Measurements from ENCODE around the gene HOXA3. TPM values are rescaled to one million over a fixed set of nuclear protein-coding genes. Genes with fewer than 3 reads are reported as not detected.

The HOXA3 gene
- polyA plus RNA-seq, 2 of the 4 experiments (the other 2 are of a cell fraction), result 3.3 to 8.7 TPM

GRCh38 chr7:27132978-27133377, 19.4 kb downstream of the HOXA3 start:
- FAIRE-seq, result no peak
- CTCF ChIA-PET, result interaction anchor here (1.3 to 3.8 kb wide), 2 partner anchors 10 to 27 kb away, joined by 4 to 22 read pairs; partner anchors contain the start of gene HOXA5
- Histone ChIP-seq H3K27ac (no peak overlapping the region), H3K4me1 (peaks cover 50% of the 10 kb centered on the region), H3K9me3 (no peaks in the 10 kb centered on the region), H3K4me2 (no peak overlapping the region), H3K4me3 (no peak overlapping the region)
- POLR2A ChIA-PET, result no interaction called here
- no peak for DNase-seq (ENCODE audit: low read depth in 1 of 2, low spot score in 1 of 2)
- no peak for ATAC-seq
- TF ChIP-seq PBX3 (IDR thresholded peaks at IDR 0.05) (no peak), NPAS2 (CRISPR knock-in tag; IDR thresholded peaks at IDR 0.05; ENCODE audit: borderline replicate concordance) (no peak), JUNB (IDR thresholded peaks at IDR 0.05) (no peak), FOSL2 (IDR thresholded peaks at IDR 0.05) (no peak), FOSL2 (CRISPR knock-in tag; IDR thresholded peaks at IDR 0.05) (no peak), HEYL (CRISPR knock-in tag; IDR thresholded peaks at IDR 0.05) (no peak), FOSB (CRISPR knock-in tag; IDR thresholded peaks at IDR 0.05) (no peak), E2F6 (IDR thresholded peaks at IDR 0.05; ENCODE audit: borderline replicate concordance, low read depth) (no peak), HOXA7 (CRISPR knock-in tag; IDR thresholded peaks at IDR 0.05) (no peak), MYC (IDR thresholded peaks at IDR 0.05; ENCODE audit: borderline replicate concordance, low read length) (no peak), KDM5A (IDR thresholded peaks at IDR 0.05) (no peak), HES2 (IDR thresholded peaks at IDR 0.05) (no peak), NFE2L2 (conservative IDR thresholded peaks at IDR 0.05; ENCODE audit: low read length) (no peak), BHLHE40 (IDR thresholded peaks at IDR 0.05; ENCODE audit: low read depth, low read length) (no peak), RCOR1 (IDR thresholded peaks at IDR 0.05; ENCODE audit: low read depth, low read length) (no peak), MAFK (IDR thresholded peaks at IDR 0.05; ENCODE audit: partially characterized antibody) (no peak), CBX2 (IDR thresholded peaks at IDR 0.05; ENCODE audit: borderline replicate concordance, low read depth) (no peak), KDM1A (IDR thresholded peaks at IDR 0.05; ENCODE audit: low read depth) (no peak), CHD2 (IDR thresholded peaks at IDR 0.05; ENCODE audit: low read length, partially characterized antibody) (no peak), EHF (CRISPR knock-in tag; IDR thresholded peaks at IDR 0.05) (no peak)
- WGBS (ENCODE audit: missing lambda C conversion rate), result 77% methylated on average over 6 of the region's 6 CpGs

GRCh38 chr7:27132214-27132613, 20.2 kb downstream of the HOXA3 start:
- POLR2A ChIA-PET, result interaction anchor here (1.1 to 2.2 kb wide), 2 partner anchors 17 to 18 kb away, joined by 5 to 13 read pairs; no protein-coding TSS in a partner anchor
- ATAC-seq (no peak), FAIRE-seq (no peak)

More at GRCh38 chr7:27132214-27132613, 20.2 kb downstream of the HOXA3 start:
- Histone ChIP-seq H3K27ac (no peak overlapping the region), H3K9me3 (no peaks in the 10 kb centered on the region), H3K4me1 (peaks cover 42% of the 10 kb centered on the region), H3K4me2 (no peak overlapping the region), H3K4me3 (no peak overlapping the region)
- CTCF ChIA-PET, result interaction anchor here (0.9 to 3.8 kb wide), 9 partner anchors 10 to 446 kb away, joined by 3 to 22 read pairs (median 4); partner anchors contain the start of gene HOXA5
- WGBS (ENCODE audit: missing lambda C conversion rate), result 75% methylated on average over 2 of the region's 2 CpGs
- DNase-seq (ENCODE audit: low read depth in 1 of 2, low spot score in 1 of 2), result no peak
- TF ChIP-seq ZNF302 (CRISPR knock-in tag; IDR thresholded peaks at IDR 0.05) (no peak), RAD21 (conservative IDR thresholded peaks at IDR 0.05 in 1 of 2, IDR thresholded peaks at IDR 0.05 in 1 of 2) (no peak), E2F6 (IDR thresholded peaks at IDR 0.05; ENCODE audit: borderline replicate concordance, low read depth) (no peak), NPAS2 (CRISPR knock-in tag; IDR thresholded peaks at IDR 0.05; ENCODE audit: borderline replicate concordance) (no peak), EP300 (IDR thresholded peaks at IDR 0.05) (no peak), NFE2L2 (conservative IDR thresholded peaks at IDR 0.05; ENCODE audit: low read length) (no peak), HOXA7 (CRISPR knock-in tag; IDR thresholded peaks at IDR 0.05) (no peak), SREBF2 (IDR thresholded peaks at IDR 0.05) (no peak), JUNB (IDR thresholded peaks at IDR 0.05) (no peak), USF2 (IDR thresholded peaks at IDR 0.05) (no peak), CHD2 (IDR thresholded peaks at IDR 0.05; ENCODE audit: low read length, partially characterized antibody) (no peak), NR3C1 (IDR thresholded peaks at IDR 0.05) (no peak)
